K562 (cell line): ENCODE measurements around the gene MPV17L2. TPM values are rescaled to one million over a fixed set of nuclear protein-coding genes. Genes with fewer than 3 reads are reported as not detected.

ENCODE experiments used
- EP400 ChIP-seq: fragments of 450-650 bp; IDR thresholded peaks from 2 replicates; pipeline ENCODE4 v1.6.1; 2017; ENCODE audit warnings: antibody characterized with exemption, mild to moderate bottlenecking, moderate library complexity
- EWSR1 ChIP-seq: fragments of 450-650 bp; IDR thresholded peaks from 2 replicates; pipeline ENCODE4 v1.6.1; 2018; ENCODE audit warnings: borderline replicate concordance, mild to moderate bottlenecking, low read depth, moderate library complexity; ENCODE audit not compliant: partially characterized antibody
- HDAC3 ChIP-seq: fragments of 450-650 bp; IDR thresholded peaks from 2 replicates; pipeline ENCODE4 v1.6.1; 2018; ENCODE audit warnings: borderline replicate concordance, mild to moderate bottlenecking, moderate library complexity; ENCODE audit not compliant: partially characterized antibody
- NFXL1 ChIP-seq: fragments of 450-650 bp; formaldehyde crosslinking; IDR thresholded peaks from 2 replicates; pipeline ENCODE4 v1.4.0; 2021; ENCODE audit warnings: mild to moderate bottlenecking
- NR2C2 ChIP-seq, 2 experiments: fragments of 200-800 bp in 1 of 2; sonication (Bioruptor generic) in 1 of 2; sonication (generic) in 1 of 2; formaldehyde crosslinking in 1 of 2; IDR thresholded peaks; 2 replicates each; pipeline versions ENCODE4 v1.6.1 to v1.8.0; 2016 to 2022; ENCODE audit warnings: mild to moderate bottlenecking in 1 of 2, missing compliant biosample characterization in 1 of 2, missing genetic modification characterization in 1 of 2, missing genetic modification reagents in 1 of 2
- PRDM10 ChIP-seq: fragments of 450-650 bp; IDR thresholded peaks from 2 replicates; pipeline ENCODE4 v1.6.1; 2018; ENCODE audit not compliant: partially characterized antibody
- TCFL5 ChIP-seq: fragments of 250-450 bp; sonication (Bioruptor Pico); conservative IDR thresholded peaks from 2 replicates; pipeline ENCODE4 v1.6.1; 2021; ENCODE audit warnings: mild to moderate bottlenecking, moderate library complexity, matching md5 sums
- ZNF764 ChIP-seq: fragments of 250-450 bp; sonication (Bioruptor Pico); IDR thresholded peaks from 2 replicates; pipeline ENCODE4 v1.4.0; 2020; ENCODE audit warnings: low read depth, mild to moderate bottlenecking, moderate library complexity
- polyA plus RNA-seq, 8 experiments: library from polyadenylated mRNA; depleted of rRNA in 4 of 8; stranded (reverse) in 5 of 8; unstranded in 3 of 8; fragments of >200 nt; fragmentation: Nextera tagmentation in 2 of 8; fragmentation: Illumina TruSeq in 1 of 8; extraction: Ambion mirVana in 2 of 8; extraction: Trizol in 1 of 8; gene quantifications; 2 replicates each; pipeline versions ENCODE4 v1.2.1 to v1.2.3, GENCODE V29; 2011 to 2014; ENCODE audit warnings: inconsistent platforms in 1 of 8, missing spikeins in 1 of 8
- total RNA-seq, 7 experiments: library from RNA; depleted of rRNA in 6 of 7; stranded (reverse); fragments of >200 nt in 6 of 7; fragmentation: Illumina TruSeq in 2 of 7; extraction: Trizol in 2 of 7; gene quantifications; 2 replicates each; pipeline versions ENCODE4 v1.2.1 to v1.2.3, GENCODE V29; 2011 to 2021; ENCODE audit warnings: low replicate concordance in 1 of 7
- TF ChIP-seq, protein P1 (sequence below): sonication (generic); formaldehyde crosslinking; IDR thresholded peaks from 2 replicates; pipeline ENCODE4 v1.8.1; 2023; ENCODE audit warnings: mild to moderate bottlenecking, missing genetic modification reagents, moderate library complexity
- TF ChIP-seq, protein P2 (sequence below): sonication (generic); formaldehyde crosslinking; IDR thresholded peaks from 2 replicates; pipeline ENCODE4 v1.8.0; 2022; ENCODE audit warnings: missing genetic modification reagents, mild to moderate bottlenecking, moderate library complexity, borderline replicate concordance
- TF ChIP-seq, protein P3 (sequence below): fragments of 450-650 bp; IDR thresholded peaks from 2 replicates; pipeline ENCODE4 v1.6.1; 2016; ENCODE audit warnings: borderline replicate concordance
- TF ChIP-seq, protein P4 (sequence below): fragments of 250-450 bp; sonication (Bioruptor Pico); IDR thresholded peaks from 2 replicates; pipeline ENCODE4 v1.5.0; 2020; ENCODE audit warnings: mild to moderate bottlenecking, borderline replicate concordance
- TF ChIP-seq, protein P5 (sequence below): fragments of 250-450 bp; sonication (Bioruptor Pico); IDR thresholded peaks from 2 replicates; pipeline ENCODE4 v1.5.1; 2021; ENCODE audit warnings: mild to moderate bottlenecking

The MPV17L2 gene
- total and polyA plus RNA-seq, 9 of the 15 experiments (the other 6 are each of a cell fraction or from before 2014, with no cell fraction given), result 10.6 to 60.2 (median 28.5) TPM

GRCh38 chr19:18223860-18224524 lies 31.0 kb downstream of the MPV17L2 start (continued):
- TF ChIP-seq, protein P1, sequence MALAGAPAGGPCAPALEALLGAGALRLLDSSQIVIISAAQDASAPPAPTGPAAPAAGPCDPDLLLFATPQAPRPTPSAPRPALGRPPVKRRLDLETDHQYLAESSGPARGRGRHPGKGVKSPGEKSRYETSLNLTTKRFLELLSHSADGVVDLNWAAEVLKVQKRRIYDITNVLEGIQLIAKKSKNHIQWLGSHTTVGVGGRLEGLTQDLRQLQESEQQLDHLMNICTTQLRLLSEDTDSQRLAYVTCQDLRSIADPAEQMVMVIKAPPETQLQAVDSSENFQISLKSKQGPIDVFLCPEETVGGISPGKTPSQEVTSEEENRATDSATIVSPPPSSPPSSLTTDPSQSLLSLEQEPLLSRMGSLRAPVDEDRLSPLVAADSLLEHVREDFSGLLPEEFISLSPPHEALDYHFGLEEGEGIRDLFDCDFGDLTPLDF (CRISPR knock-in tag), result no peak
- TF ChIP-seq, protein P2, sequence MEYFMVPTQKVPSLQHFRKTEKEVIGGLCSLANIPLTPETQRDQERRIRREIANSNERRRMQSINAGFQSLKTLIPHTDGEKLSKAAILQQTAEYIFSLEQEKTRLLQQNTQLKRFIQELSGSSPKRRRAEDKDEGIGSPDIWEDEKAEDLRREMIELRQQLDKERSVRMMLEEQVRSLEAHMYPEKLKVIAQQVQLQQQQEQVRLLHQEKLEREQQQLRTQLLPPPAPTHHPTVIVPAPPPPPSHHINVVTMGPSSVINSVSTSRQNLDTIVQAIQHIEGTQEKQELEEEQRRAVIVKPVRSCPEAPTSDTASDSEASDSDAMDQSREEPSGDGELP, result peak; percentile 91
- TF ChIP-seq EWSR1 (no peak), TCFL5 (CRISPR knock-in tag) (no peak), PRDM10 (peak; percentile 78), ZNF764 (CRISPR knock-in tag) (no peak), EP400 (peak; percentile 55; the same call in 1 of the 2 replicates), HDAC3 (no peak), NFXL1 (CRISPR knock-in tag) (no peak), NR2C2 (CRISPR knock-in tag; IDR thresholded peaks at IDR 0.05) (peak; percentile 98), NR2C2 (tag; IDR thresholded peaks at IDR 0.05) (peak; percentile 99)
- TF ChIP-seq, protein P3, sequence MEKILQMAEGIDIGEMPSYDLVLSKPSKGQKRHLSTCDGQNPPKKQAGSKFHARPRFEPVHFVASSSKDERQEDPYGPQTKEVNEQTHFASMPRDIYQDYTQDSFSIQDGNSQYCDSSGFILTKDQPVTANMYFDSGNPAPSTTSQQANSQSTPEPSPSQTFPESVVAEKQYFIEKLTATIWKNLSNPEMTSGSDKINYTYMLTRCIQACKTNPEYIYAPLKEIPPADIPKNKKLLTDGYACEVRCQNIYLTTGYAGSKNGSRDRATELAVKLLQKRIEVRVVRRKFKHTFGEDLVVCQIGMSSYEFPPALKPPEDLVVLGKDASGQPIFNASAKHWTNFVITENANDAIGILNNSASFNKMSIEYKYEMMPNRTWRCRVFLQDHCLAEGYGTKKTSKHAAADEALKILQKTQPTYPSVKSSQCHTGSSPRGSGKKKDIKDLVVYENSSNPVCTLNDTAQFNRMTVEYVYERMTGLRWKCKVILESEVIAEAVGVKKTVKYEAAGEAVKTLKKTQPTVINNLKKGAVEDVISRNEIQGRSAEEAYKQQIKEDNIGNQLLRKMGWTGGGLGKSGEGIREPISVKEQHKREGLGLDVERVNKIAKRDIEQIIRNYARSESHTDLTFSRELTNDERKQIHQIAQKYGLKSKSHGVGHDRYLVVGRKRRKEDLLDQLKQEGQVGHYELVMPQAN, result peak; percentile 81
- TF ChIP-seq, protein P4, sequence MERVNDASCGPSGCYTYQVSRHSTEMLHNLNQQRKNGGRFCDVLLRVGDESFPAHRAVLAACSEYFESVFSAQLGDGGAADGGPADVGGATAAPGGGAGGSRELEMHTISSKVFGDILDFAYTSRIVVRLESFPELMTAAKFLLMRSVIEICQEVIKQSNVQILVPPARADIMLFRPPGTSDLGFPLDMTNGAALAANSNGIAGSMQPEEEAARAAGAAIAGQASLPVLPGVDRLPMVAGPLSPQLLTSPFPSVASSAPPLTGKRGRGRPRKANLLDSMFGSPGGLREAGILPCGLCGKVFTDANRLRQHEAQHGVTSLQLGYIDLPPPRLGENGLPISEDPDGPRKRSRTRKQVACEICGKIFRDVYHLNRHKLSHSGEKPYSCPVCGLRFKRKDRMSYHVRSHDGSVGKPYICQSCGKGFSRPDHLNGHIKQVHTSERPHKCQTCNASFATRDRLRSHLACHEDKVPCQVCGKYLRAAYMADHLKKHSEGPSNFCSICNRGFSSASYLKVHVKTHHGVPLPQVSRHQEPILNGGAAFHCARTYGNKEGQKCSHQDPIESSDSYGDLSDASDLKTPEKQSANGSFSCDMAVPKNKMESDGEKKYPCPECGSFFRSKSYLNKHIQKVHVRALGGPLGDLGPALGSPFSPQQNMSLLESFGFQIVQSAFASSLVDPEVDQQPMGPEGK (CRISPR knock-in tag), result no peak
- TF ChIP-seq, protein P5, sequence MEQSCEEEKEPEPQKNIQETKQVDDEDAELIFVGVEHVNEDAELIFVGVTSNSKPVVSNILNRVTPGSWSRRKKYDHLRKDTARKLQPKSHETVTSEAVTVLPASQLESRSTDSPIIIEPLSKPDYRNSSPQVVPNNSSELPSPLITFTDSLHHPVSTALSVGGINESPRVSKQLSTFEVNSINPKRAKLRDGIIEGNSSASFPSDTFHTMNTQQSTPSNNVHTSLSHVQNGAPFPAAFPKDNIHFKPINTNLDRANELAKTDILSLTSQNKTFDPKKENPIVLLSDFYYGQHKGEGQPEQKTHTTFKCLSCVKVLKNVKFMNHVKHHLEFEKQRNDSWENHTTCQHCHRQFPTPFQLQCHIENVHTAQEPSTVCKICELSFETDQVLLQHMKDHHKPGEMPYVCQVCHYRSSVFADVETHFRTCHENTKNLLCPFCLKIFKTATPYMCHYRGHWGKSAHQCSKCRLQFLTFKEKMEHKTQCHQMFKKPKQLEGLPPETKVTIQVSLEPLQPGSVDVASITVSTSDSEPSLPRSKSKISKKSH (CRISPR knock-in tag), result no peak
